Mesothelial cell of epicardium (in vitro differentiated cells): ENCODE measurements around the gene BLOC1S4. TPM values are rescaled to one million over a fixed set of nuclear protein-coding genes. Genes with fewer than 3 reads are reported as not detected.
A peak's percentile ranks its signal among the peaks of the same experiment; 100 is the strongest.

ENCODE experiments used
- DNase-seq, 2 experiments: peaks; one replicate each; pipeline ENCODE4 v3.0.0; 2021; ENCODE audit warnings: low spot score in 2 of 2; ENCODE audit not compliant: unreplicated experiment in 2 of 2
- H3K27ac Mint-ChIP-seq: 2 replicates; pipeline ENCODE4 v1.8.0; 2021; ENCODE audit warnings: mixed read lengths
- H3K27me3 Mint-ChIP-seq: 2 replicates; pipeline ENCODE4 v1.8.0; 2021; ENCODE audit warnings: low read depth, mixed read lengths
- H3K36me3 Mint-ChIP-seq: 2 replicates; pipeline ENCODE4 v1.8.0; 2021; ENCODE audit warnings: mixed read lengths
- H3K4me1 Mint-ChIP-seq: 2 replicates; pipeline ENCODE4 v1.8.0; 2021; ENCODE audit warnings: mixed read lengths
- H3K4me3 Mint-ChIP-seq: 2 replicates; pipeline ENCODE4 v1.8.0; 2021; ENCODE audit warnings: mild to moderate bottlenecking, moderate library complexity, mixed read lengths
- H3K9me3 Mint-ChIP-seq: 2 replicates; pipeline ENCODE4 v1.8.0; 2021; ENCODE audit warnings: mixed read lengths
- CTCF ChIP-seq: fragments of 200-600 bp; sonication (generic); IDR thresholded peaks from one replicate; pipeline ENCODE4 v1.5.0; 2021; ENCODE audit warnings: antibody characterized with exemption; ENCODE audit not compliant: unreplicated experiment
- total RNA-seq: library from RNA; stranded (reverse); gene quantifications from 3 replicates; pipeline ENCODE4 v1.2.1, GENCODE V29; 2021

The BLOC1S4 gene
- total RNA-seq, 1 donor from 2014 or later: 18.0 TPM

- peaks cover 66% of the 10 kb centered on the region for H3K36me3 Mint-ChIP-seq
- H3K4me3 Mint-ChIP-seq: no peak overlapping the region
- no peaks in the 10 kb centered on the region for H3K27me3 Mint-ChIP-seq
- no peak for DNase-seq
- H3K27ac Mint-ChIP-seq: no peak overlapping the region
- TF ChIP-seq CTCF: peak; percentile 15
- H3K4me1 Mint-ChIP-seq: peaks cover 4% of the 10 kb centered on the region
- peaks cover 31% of the 10 kb centered on the region for H3K9me3 Mint-ChIP-seq
These were observed 14.6 kb upstream of the BLOC1S4 start for GRCh38 chr4:6701371-6701770.

DNA sequence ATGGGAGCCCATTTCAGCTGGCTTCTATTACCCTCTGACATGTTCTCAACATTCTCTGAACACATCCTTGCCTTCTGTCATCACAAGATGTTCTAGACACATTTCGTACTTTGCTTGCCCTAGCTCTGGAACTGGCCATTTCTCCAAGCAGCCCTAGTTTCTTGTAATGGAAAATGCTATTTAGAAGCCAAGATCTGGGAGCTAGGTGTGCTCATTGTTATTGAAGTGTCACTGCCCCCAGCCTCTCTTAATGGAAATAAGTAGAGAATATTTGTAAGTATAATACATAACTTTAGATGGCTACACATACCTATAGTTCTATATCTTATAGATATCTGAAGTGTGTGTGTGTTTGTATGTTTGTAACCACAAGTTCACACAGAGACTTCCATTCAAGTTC lies 13.2 kb upstream of the BLOC1S4 start:
- Mint-ChIP-seq H3K27ac (no peak overlapping the region), H3K36me3 (peaks cover 77% of the 10 kb centered on the region), H3K4me1 (peaks cover 12% of the 10 kb centered on the region), H3K9me3 (peaks cover 31% of the 10 kb centered on the region), H3K27me3 (no peaks in the 10 kb centered on the region), H3K4me3 (no peak overlapping the region)
- no peak for TF ChIP-seq CTCF
- DNase-seq: no peak

- H3K4me1 Mint-ChIP-seq: peaks cover 23% of the 10 kb centered on the region
- H3K9me3 Mint-ChIP-seq: peaks cover 35% of the 10 kb centered on the region
- TF ChIP-seq CTCF: no peak
- no peaks in the 10 kb centered on the region for H3K27me3 Mint-ChIP-seq
- H3K27ac Mint-ChIP-seq: no peak overlapping the region
- no peak overlapping the region for H3K4me3 Mint-ChIP-seq
- no peak for DNase-seq
- peaks cover 79% of the 10 kb centered on the region for H3K36me3 Mint-ChIP-seq
These were observed 12.2 kb upstream of the BLOC1S4 start for GRCh38 chr4:6703786-6704185.

- Mint-ChIP-seq H3K36me3 (peaks cover 68% of the 10 kb centered on the region), H3K9me3 (peaks cover 35% of the 10 kb centered on the region), H3K4me1 (peaks cover 31% of the 10 kb centered on the region), H3K4me3 (no peak overlapping the region), H3K27ac (no peak overlapping the region), H3K27me3 (no peaks in the 10 kb centered on the region)
- no peak for DNase-seq
- TF ChIP-seq CTCF: no peak
These were observed 10.3 kb upstream of the BLOC1S4 start for GRCh38 chr4:6705646-6706045.

GRCh38 chr4:6706173-6706572 lies 9.8 kb upstream of the BLOC1S4 start:
- H3K36me3 Mint-ChIP-seq: peaks cover 66% of the 10 kb centered on the region
- H3K27me3 Mint-ChIP-seq: no peaks in the 10 kb centered on the region
- H3K27ac Mint-ChIP-seq: no peak overlapping the region
- no peak overlapping the region for H3K4me3 Mint-ChIP-seq
- H3K4me1 Mint-ChIP-seq: peaks cover 31% of the 10 kb centered on the region
- H3K9me3 Mint-ChIP-seq: peaks cover 35% of the 10 kb centered on the region
- DNase-seq: no peak
- no peak for TF ChIP-seq CTCF
